HEK293 (cell line): ENCODE measurements around the gene TAAR1.
"Not testable (repeated sequence)": the region's sequence is repeated elsewhere in the genome, so short reads cannot be mapped to it uniquely, and the experiment has no call there.

Experiments used
- CTCF ChIA-PET: fragments of 350-600 bp; formaldehyde crosslinking; extraction: SDS; loops from one replicate; lab custom pipeline; 2021; ENCODE audit warnings: antibody characterized with exemption; lab: Yijun Ruan, JAX
- POLR2A ChIA-PET: fragments of 300-600 bp; formaldehyde crosslinking; extraction: SDS; loops from one replicate; lab custom pipeline; 2020; ENCODE audit warnings: antibody characterized with exemption, inconsistent platforms; lab: Yijun Ruan, JAX
- H3K27ac ChIP-seq: fragments of 200-500 bp; sonication (Bioruptor generic); 2 replicates; pipeline ENCODE4 v1.5.1; 2014; ENCODE audit warnings: low read depth, low read length, control low read depth, inconsistent platforms; ENCODE audit errors: extremely low read depth
- H3K36me3 ChIP-seq, 2 experiments: fragments of 200-500 bp in 1 of 2; sonication (Bioruptor generic) in 1 of 2; 1 replicate in 1 of 2; 2 replicates in 1 of 2; pipeline ENCODE4 v1.5.1; 2014 to 2017; ENCODE audit warnings: inconsistent platforms in 2 of 2, low read length in 2 of 2; ENCODE audit not compliant: control insufficient read depth in 2 of 2, insufficient read depth in 1 of 2
- H3K4me1 ChIP-seq: fragments of 200-500 bp; sonication (Bioruptor generic); 2 replicates; pipeline ENCODE4 v1.5.1; 2014; ENCODE audit warnings: mild to moderate bottlenecking, low read length, inconsistent platforms; ENCODE audit not compliant: control insufficient read depth, insufficient read depth
- H3K4me3 ChIP-seq: 2 replicates; pipeline ENCODE4 v1.5.1; 2011; ENCODE audit warnings: low read depth, mild to moderate bottlenecking, control low read depth, low read length, moderate library complexity
- H3K9me3 ChIP-seq: fragments of 200-500 bp; sonication (Bioruptor generic); 2 replicates; pipeline ENCODE4 v1.5.1; 2014; ENCODE audit warnings: low read depth, low read length, inconsistent platforms; ENCODE audit not compliant: control insufficient read depth, insufficient read depth
- CTCF ChIP-seq: fragments of 450-650 bp; formaldehyde crosslinking; IDR thresholded peaks from 2 replicates; pipeline ENCODE4 v1.5.1; 2016; ENCODE audit warnings: missing biosample characterization, missing genetic modification characterization
- REPIN1 ChIP-seq: fragments of 450-650 bp; formaldehyde crosslinking; IDR thresholded peaks from 2 replicates; pipeline ENCODE4 v1.5.1; 2017; ENCODE audit warnings: missing biosample characterization, missing genetic modification characterization, low read depth
- REST ChIP-seq: fragments of 450-650 bp; formaldehyde crosslinking; IDR thresholded peaks from 2 replicates; pipeline ENCODE4 v1.5.1; 2016; ENCODE audit warnings: missing biosample characterization, missing genetic modification characterization
- ZBTB49 ChIP-seq: fragments of 450-650 bp; formaldehyde crosslinking; IDR thresholded peaks from 2 replicates; pipeline ENCODE4 v1.5.1; 2016; ENCODE audit warnings: missing biosample characterization, missing genetic modification characterization, low read depth
- ZNF140 ChIP-seq: fragments of 450-650 bp; formaldehyde crosslinking; IDR thresholded peaks from 2 replicates; pipeline ENCODE4 v1.5.1; 2016; ENCODE audit warnings: missing biosample characterization, missing genetic modification characterization
- ZNF24 ChIP-seq: fragments of 450-650 bp; formaldehyde crosslinking; IDR thresholded peaks from 2 replicates; pipeline ENCODE4 v1.5.1; 2016; ENCODE audit warnings: missing biosample characterization, missing genetic modification characterization
- ZNF558 ChIP-seq: fragments of 450-650 bp; formaldehyde crosslinking; IDR thresholded peaks from 2 replicates; pipeline ENCODE4 v1.5.1; 2016; ENCODE audit warnings: missing biosample characterization, missing genetic modification characterization
- ZNF560 ChIP-seq: fragments of 450-650 bp; formaldehyde crosslinking; IDR thresholded peaks from 2 replicates; pipeline ENCODE4 v1.5.1; 2017; ENCODE audit warnings: missing biosample characterization, missing genetic modification characterization, borderline replicate concordance
- ZNF596 ChIP-seq: fragments of 450-650 bp; IDR thresholded peaks from 2 replicates; pipeline ENCODE4 v1.5.0; 2018; ENCODE audit warnings: missing biosample characterization, mild to moderate bottlenecking, missing genetic modification characterization, moderate library complexity
- ZNF707 ChIP-seq: fragments of 450-650 bp; formaldehyde crosslinking; IDR thresholded peaks from 2 replicates; pipeline ENCODE4 v1.5.1; 2016; ENCODE audit warnings: missing biosample characterization, missing genetic modification characterization
- ZNF76 ChIP-seq: fragments of 450-650 bp; formaldehyde crosslinking; IDR thresholded peaks from 2 replicates; pipeline ENCODE4; 2016; ENCODE audit warnings: low read depth, missing biosample characterization, missing genetic modification characterization, borderline replicate concordance

The TAAR1 gene

GRCh38 chr6:132708002-132708401 is 49.0 kb upstream of the TAAR1 start:
- no peaks in the 10 kb centered on the region for H3K4me1 ChIP-seq
- no peak for TF ChIP-seq ZNF558 (tag by site-specific recombination)
- TF ChIP-seq ZNF596 (tag by site-specific recombination): no peak
- TF ChIP-seq REPIN1 (tag by site-specific recombination): no peak
- no peak for TF ChIP-seq ZNF140 (tag by site-specific recombination)
- no peak for TF ChIP-seq CTCF
- TF ChIP-seq ZNF560 (tag by site-specific recombination): no peak
- TF ChIP-seq ZNF24 (tag by site-specific recombination): no peak
- TF ChIP-seq ZNF76 (tag by site-specific recombination): no peak
- no peak for TF ChIP-seq ZNF707 (tag by site-specific recombination)
- H3K4me3 ChIP-seq: no peak overlapping the region
- CTCF ChIA-PET: no interaction called here
- H3K27ac ChIP-seq: no peak overlapping the region
- no peaks in the 10 kb centered on the region for H3K9me3 ChIP-seq
- no peaks in the 10 kb centered on the region for H3K36me3 ChIP-seq
- POLR2A ChIA-PET: no interaction called here

- H3K4me3 ChIP-seq, POLR2A ChIA-PET, H3K27ac ChIP-seq, H3K36me3 ChIP-seq, H3K9me3 ChIP-seq, H3K4me1 ChIP-seq, CTCF ChIA-PET: not testable (repeated sequence)
Observed at GRCh38 chr6:132706756-132707155, 47.8 kb upstream of the TAAR1 start.

- no peak overlapping the region for H3K27ac ChIP-seq
- TF ChIP-seq REST (peak; percentile 59; the same call in 1 of the 2 replicates), ZBTB49 (tag by site-specific recombination) (no peak)
- TF ChIP-seq, all 188 proteins: peak for 1
- CTCF ChIA-PET: interaction anchor here (0.6 kb wide), 2 partner anchors 50 to 536 kb away, joined by 3 to 4 read pairs; no protein-coding TSS in a partner anchor
- POLR2A ChIA-PET: no interaction called here
- Histone ChIP-seq H3K4me1 (no peaks in the 10 kb centered on the region), H3K36me3 (no peaks in the 10 kb centered on the region), H3K9me3 (no peaks in the 10 kb centered on the region), H3K4me3 (no peak overlapping the region)
Observed at GRCh38 chr6:132703936-132704335, 45.0 kb upstream of the TAAR1 start.
